Measurements from ENCODE around the gene SMAD7.

GRCh38 chr18:48933578-48934414 is 17.0 kb downstream of the SMAD7 start:
- TF ChIP-seq CTCF (conservative IDR thresholded peaks at IDR 0.05; ENCODE audit: low read depth, low read length) (no peak), EZH2 (IDR thresholded peaks at IDR 0.05; ENCODE audit: borderline replicate concordance, low read depth, low read length, poor library complexity, severe bottlenecking) (no peak)

Measured in A673 (cell line).